ENCODE results near the gene FCRL6.

Gene FCRL6

GRCh38 chr1:159835862-159836525 is 33.8 kb downstream of the FCRL6 start:
- DNase-seq, result no peak

GRCh38 chr1:159838715-159839114 is 36.6 kb downstream of the FCRL6 start:
- DNase-seq, result no peak

GRCh38 chr1:159839116-159839849 is 37.1 kb downstream of the FCRL6 start:
- DNase-seq, result no peak

- DNase-seq, result no peak
These were observed 39.6 kb downstream of the FCRL6 start for GRCh38 chr1:159841749-159842148.

GRCh38 chr1:159843459-159843858 is 41.3 kb downstream of the FCRL6 start:
- DNase-seq, result no peak

GRCh38 chr1:159845751-159846629 is 43.8 kb downstream of the FCRL6 start:
- no peak for DNase-seq

- DNase-seq, result no peak
These were observed 45.1 kb downstream of the FCRL6 start for GRCh38 chr1:159847231-159847630.

GRCh38 chr1:159848326-159848725 is 46.2 kb downstream of the FCRL6 start:
- DNase-seq, result no peak

- DNase-seq, result no peak
These were observed 47.6 kb downstream of the FCRL6 start for GRCh38 chr1:159849626-159850366.

GRCh38 chr1:159851407-159851806 is 49.2 kb downstream of the FCRL6 start:
- no peak for DNase-seq

GRCh38 chr1:159853417-159854115 is 51.4 kb downstream of the FCRL6 start:
- no peak for DNase-seq

- DNase-seq, result peak; percentile 23
These were observed 52.0 kb downstream of the FCRL6 start for GRCh38 chr1:159854116-159854692.

GRCh38 chr1:159854693-159855192 is 52.6 kb downstream of the FCRL6 start:
- DNase-seq, result peak; percentile 83

GRCh38 chr1:159855709-159856108 is 53.5 kb downstream of the FCRL6 start:
- DNase-seq, result no peak

GRCh38 chr1:159856576-159856975 is 54.4 kb downstream of the FCRL6 start:
- DNase-seq, result no peak

GRCh38 chr1:159857889-159858288 is 55.7 kb downstream of the FCRL6 start:
- DNase-seq, result no peak

- DNase-seq, result no peak
These were observed 57.7 kb downstream of the FCRL6 start for GRCh38 chr1:159859767-159860322.

- DNase-seq, result no peak
These were observed 58.3 kb downstream of the FCRL6 start for GRCh38 chr1:159860456-159860855.

- DNase-seq, result no peak
These were observed 59.1 kb downstream of the FCRL6 start for GRCh38 chr1:159861218-159861617.

- no peak for DNase-seq
These were observed 59.9 kb downstream of the FCRL6 start for GRCh38 chr1:159862031-159862430.

- no peak for DNase-seq
These were observed 60.4 kb downstream of the FCRL6 start, which contains the start of gene VSIG8 for GRCh38 chr1:159862557-159862956. VSIG8 (minus strand) TSS chr1:159862657; CDS start chr1:159862521, 136 bp downstream.

Data from COR-L47 (cell line).